Endothelial cell of umbilical vein (primary cell): ENCODE data around the gene CCR5. TPM values are rescaled to one million over a fixed set of nuclear protein-coding genes. Genes with fewer than 3 reads are reported as not detected.

ENCODE experiments used
- BruUV-seq: library from RNA; stranded (reverse); fragments of 400-500 nt; replicated peaks from 2 replicates; lab custom pipeline; 2021; lab: Mats Ljungman, UMichigan
- CTCF ChIA-PET: fragments of 300-600, 350-600 bp; sonication (Branson Sonifier 250); formaldehyde crosslinking; loops from one replicate; lab custom pipeline; 2021; ENCODE audit warnings: antibody characterized with exemption, inconsistent platforms; lab: Charles Lee
- POLR2A ChIA-PET: fragments of 300-600, 350-600 bp; sonication (Branson Sonifier 250); formaldehyde crosslinking; loops from one replicate; lab custom pipeline; 2021; ENCODE audit warnings: antibody characterized with exemption, inconsistent platforms; lab: Charles Lee
- DNase-seq: peaks from one replicate; pipeline ENCODE4 v3.0.0-alpha.2; 2011; ENCODE audit warnings: low read depth, low spot score
- FAIRE-seq: peaks from 2 replicates; lab custom pipeline; 2011; peaks lifted over from hg19 to GRCh38; lab: Jason Lieb, UNC
- H2AFZ ChIP-seq: 2 replicates; pipeline ENCODE4 v1.6.0; 2012; ENCODE audit warnings: low read depth, low read length, control low read depth, inconsistent platforms
- H3K27ac ChIP-seq: 2 replicates; pipeline ENCODE4 v1.5.1; 2011; ENCODE audit warnings: low read depth, mild to moderate bottlenecking, control low read depth, low read length, moderate library complexity; ENCODE audit not compliant: insufficient read depth
- H3K27me3 ChIP-seq, 2 experiments: 2 replicates each; pipeline versions ENCODE4 v1.6.0 to v1.6.1; 2011; ENCODE audit warnings: low read length in 2 of 2, mixed read lengths in 1 of 2; ENCODE audit not compliant: control insufficient read depth in 2 of 2, insufficient read depth in 2 of 2
- H3K36me3 ChIP-seq, 2 experiments: 2 replicates in 1 of 2; 3 replicates in 1 of 2; pipeline ENCODE4 v1.5.1; 2011; ENCODE audit warnings: low read length in 2 of 2, mild to moderate bottlenecking in 1 of 2, moderate library complexity in 1 of 2; ENCODE audit not compliant: control insufficient read depth in 2 of 2, insufficient read depth in 2 of 2; ENCODE audit errors: extremely low read depth in 1 of 2
- H3K4me1 ChIP-seq: 3 replicates; pipeline ENCODE4 v1.5.1; 2011; ENCODE audit warnings: mild to moderate bottlenecking, low read length; ENCODE audit not compliant: control insufficient read depth, insufficient read depth; ENCODE audit errors: extremely low read depth
- H3K4me2 ChIP-seq: 2 replicates; pipeline ENCODE4 v1.6.1; 2011; ENCODE audit warnings: low read length, control low read depth, mixed read lengths; ENCODE audit not compliant: insufficient read depth
- H3K4me3 ChIP-seq, 3 experiments: fragments of 200-600 bp in 1 of 3; sonication (generic), shearing (Covaris generic) in 1 of 3; replicated peaks in 1 of 3; 2 replicates each; pipeline ENCODE4 v1.5.1; 2011 to 2016; ENCODE audit warnings: control low read depth in 3 of 3, low read length in 3 of 3, mild to moderate bottlenecking in 2 of 3, inconsistent platforms in 1 of 3, low read depth in 1 of 3, moderate library complexity in 1 of 3; ENCODE audit not compliant: insufficient read depth in 1 of 3
- H3K79me2 ChIP-seq: 2 replicates; pipeline ENCODE4 v1.6.0; 2012; ENCODE audit warnings: low read length, inconsistent platforms; ENCODE audit not compliant: control insufficient read depth, insufficient read depth
- H3K9ac ChIP-seq: replicated peaks from 2 replicates; pipeline ENCODE3; 2011; ENCODE audit warnings: low read length, control low read depth; ENCODE audit not compliant: insufficient read depth; ENCODE audit errors: extremely low read depth
- H3K9me1 ChIP-seq: replicated peaks from 3 replicates; pipeline ENCODE4 v1.6.0; 2011; ENCODE audit warnings: mild to moderate bottlenecking, low read length; ENCODE audit not compliant: control insufficient read depth, insufficient read depth; ENCODE audit errors: extremely low read depth
- H3K9me3 ChIP-seq: replicated peaks from 2 replicates; pipeline ENCODE4 v1.5.1; 2012; ENCODE audit warnings: low read length, inconsistent platforms; ENCODE audit not compliant: control insufficient read depth, insufficient read depth
- H4K20me1 ChIP-seq: replicated peaks from 2 replicates; pipeline ENCODE3; 2011; ENCODE audit warnings: mild to moderate bottlenecking, low read length; ENCODE audit not compliant: control insufficient read depth, insufficient read depth; ENCODE audit errors: extremely low read depth
- EZH2 ChIP-seq: IDR thresholded peaks from 2 replicates; pipeline ENCODE4 v1.6.1; 2012; ENCODE audit warnings: borderline replicate concordance, low read depth, mild to moderate bottlenecking, moderate library complexity, low read length, inconsistent platforms; ENCODE audit not compliant: severe bottlenecking
- FOS ChIP-seq: IDR thresholded peaks from 2 replicates; pipeline ENCODE4 v1.6.1; 2011; ENCODE audit warnings: mild to moderate bottlenecking, low read length, moderate library complexity, borderline replicate concordance; ENCODE audit not compliant: insufficient read depth
- GATA2 ChIP-seq: IDR thresholded peaks from 2 replicates; pipeline ENCODE4 v1.7.0; 2011; ENCODE audit warnings: low read depth, mild to moderate bottlenecking, moderate library complexity, mixed read lengths, low read length; ENCODE audit not compliant: insufficient read length, insufficient read depth
- JUN ChIP-seq: IDR thresholded peaks from 2 replicates; pipeline ENCODE4 v1.6.1; 2011; ENCODE audit warnings: borderline replicate concordance, low read depth; ENCODE audit not compliant: insufficient read length, insufficient read depth
- MYC ChIP-seq: IDR thresholded peaks from one replicate; pipeline ENCODE4 v1.6.1; 2011; ENCODE audit warnings: mild to moderate bottlenecking, low read depth, low read length
- POLR2A ChIP-seq: IDR thresholded peaks from 2 replicates; pipeline ENCODE4 v1.6.1; 2012; ENCODE audit warnings: low read depth, mild to moderate bottlenecking, control low read depth, low read length
- POLR2AphosphoS5 ChIP-seq: IDR thresholded peaks from 2 replicates; pipeline ENCODE4 v1.6.1; 2012; ENCODE audit warnings: low read depth, mild to moderate bottlenecking, control low read depth, low read length, moderate library complexity; ENCODE audit not compliant: insufficient read depth
- dilution Hi-C: fragments of 300-500 bp; cut with MboI; formaldehyde crosslinking; loops from one replicate; pipeline ENCODE4 v1.15.0; 2019; ENCODE audit warnings: low sequenced_read_pairs; ENCODE audit not compliant: extremely low pct_ligation_motif_present
- intact Hi-C: fragments of 100-400 bp; cut with micrococcal nuclease; formaldehyde crosslinking; loops from one replicate; pipeline ENCODE4 v1.10.0; 2022
- polyA plus RNA-seq, 4 experiments: library from polyadenylated mRNA; depleted of rRNA in 3 of 4; stranded (reverse) in 3 of 4; unstranded in 1 of 4; fragments of >200 nt; gene quantifications; 2 replicates each; pipeline versions ENCODE4 v1.2.1 to v1.2.3, GENCODE V29; 2011 to 2012; ENCODE audit warnings: missing spikeins in 1 of 4
- total RNA-seq: library from RNA; stranded (reverse); gene quantifications from 2 replicates; pipeline ENCODE4 v1.2.3, GENCODE V29; 2021
- TF ChIP-seq, protein P1 (sequence below): IDR thresholded peaks from 2 replicates; pipeline ENCODE4 v1.6.1; 2011; ENCODE audit not compliant: insufficient read depth, insufficient read length
- TF ChIP-seq, protein P2 (sequence below), 2 donors: IDR thresholded peaks; 1 replicate in 1 of 2; 2 replicates in 1 of 2; pipeline ENCODE4 v1.5.1; 2011; ENCODE audit warnings: low read length in 2 of 2, mild to moderate bottlenecking in 2 of 2, moderate library complexity in 2 of 2, control low read depth in 1 of 2, inconsistent platforms in 1 of 2, low read depth in 1 of 2; ENCODE audit not compliant: insufficient read depth in 1 of 2; ENCODE audit errors: extremely low read depth in 1 of 2

CCR5 gene
- total and polyA plus RNA-seq, 2 donors (not counting 3 experiments of a cell fraction or from before 2014, with no cell fraction given) = not detected

DNA sequence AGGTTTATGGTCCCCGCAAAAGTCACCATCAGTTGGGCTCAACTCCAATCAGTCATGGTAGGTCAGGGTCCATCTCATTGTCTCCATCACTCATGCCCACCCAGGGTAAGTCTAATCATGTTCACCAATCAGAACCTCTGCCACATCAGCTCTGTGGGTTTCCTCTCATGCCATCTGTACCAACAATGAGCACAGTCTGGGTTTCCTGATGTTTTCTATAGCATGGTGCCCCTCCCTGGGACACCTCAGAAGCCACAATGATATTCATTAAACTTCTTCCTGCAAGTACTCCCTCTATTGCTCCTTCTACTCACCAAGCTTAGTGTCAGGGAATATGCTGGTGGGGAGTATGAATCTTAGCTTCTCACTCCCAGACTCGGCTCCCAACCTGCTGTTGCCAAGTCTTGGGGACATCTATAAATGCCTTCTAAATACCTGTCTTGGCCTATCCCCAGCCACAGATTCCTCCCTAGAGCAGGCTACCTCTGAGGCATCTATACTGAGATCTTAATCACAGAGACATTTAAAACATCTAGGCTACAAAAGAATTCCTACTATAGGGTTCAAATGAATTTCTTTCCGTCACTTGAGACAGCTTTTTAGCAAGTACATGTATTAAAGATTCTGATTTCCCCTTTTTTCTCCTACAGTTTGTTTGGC is 21.8 kb upstream of the CCR5 start:
- CTCF ChIA-PET = interaction anchor here (1.2 kb wide), 1 partner anchor 78 kb away, joined by 3 read pairs; no protein-coding TSS in a partner anchor
- POLR2A ChIA-PET = no interaction called here
- intact Hi-C loops (no loop called here), dilution Hi-C loops (no loop called here)
- Histone ChIP-seq H3K27ac (no peak overlapping the region), H3K9me3 (no peaks in the 10 kb centered on the region), H3K27me3 (peaks cover 6 to 8% of the 10 kb centered on the region in 2 experiments), H3K79me2 (no peaks in the 10 kb centered on the region), H3K4me3 (no peak overlapping the region), H2AFZ (no peak overlapping the region), H3K36me3 (no peaks in the 10 kb centered on the region), H3K4me2 (no peak overlapping the region), H3K9me1 (no peaks in the 10 kb centered on the region), H3K4me1 (no peaks in the 10 kb centered on the region), H3K9ac (no peak overlapping the region), H4K20me1 (no peaks in the 10 kb centered on the region)
- DNase-seq = no peak
- no peak for TF ChIP-seq GATA2
- no peak for TF ChIP-seq POLR2AphosphoS5
- TF ChIP-seq JUN = no peak
- TF ChIP-seq EZH2 = no peak
- TF ChIP-seq FOS = no peak
- TF ChIP-seq POLR2A = no peak
- TF ChIP-seq, protein P1, sequence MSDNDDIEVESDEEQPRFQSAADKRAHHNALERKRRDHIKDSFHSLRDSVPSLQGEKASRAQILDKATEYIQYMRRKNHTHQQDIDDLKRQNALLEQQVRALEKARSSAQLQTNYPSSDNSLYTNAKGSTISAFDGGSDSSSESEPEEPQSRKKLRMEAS = no peak
- TF ChIP-seq MYC = no peak
- TF ChIP-seq, protein P2, sequence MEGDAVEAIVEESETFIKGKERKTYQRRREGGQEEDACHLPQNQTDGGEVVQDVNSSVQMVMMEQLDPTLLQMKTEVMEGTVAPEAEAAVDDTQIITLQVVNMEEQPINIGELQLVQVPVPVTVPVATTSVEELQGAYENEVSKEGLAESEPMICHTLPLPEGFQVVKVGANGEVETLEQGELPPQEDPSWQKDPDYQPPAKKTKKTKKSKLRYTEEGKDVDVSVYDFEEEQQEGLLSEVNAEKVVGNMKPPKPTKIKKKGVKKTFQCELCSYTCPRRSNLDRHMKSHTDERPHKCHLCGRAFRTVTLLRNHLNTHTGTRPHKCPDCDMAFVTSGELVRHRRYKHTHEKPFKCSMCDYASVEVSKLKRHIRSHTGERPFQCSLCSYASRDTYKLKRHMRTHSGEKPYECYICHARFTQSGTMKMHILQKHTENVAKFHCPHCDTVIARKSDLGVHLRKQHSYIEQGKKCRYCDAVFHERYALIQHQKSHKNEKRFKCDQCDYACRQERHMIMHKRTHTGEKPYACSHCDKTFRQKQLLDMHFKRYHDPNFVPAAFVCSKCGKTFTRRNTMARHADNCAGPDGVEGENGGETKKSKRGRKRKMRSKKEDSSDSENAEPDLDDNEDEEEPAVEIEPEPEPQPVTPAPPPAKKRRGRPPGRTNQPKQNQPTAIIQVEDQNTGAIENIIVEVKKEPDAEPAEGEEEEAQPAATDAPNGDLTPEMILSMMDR (IDR thresholded peaks at IDR 0.05; ENCODE audit: extremely low read depth in 1 of 2, insufficient read depth in 1 of 2, low read depth in 1 of 2, low read length in 2 of 2) = no peak
- BruUV-seq = no TSS peak
- no peak for FAIRE-seq
